GM12865 (cell line): ENCODE results near the gene GGTA1.

Source experiments
- DNase-seq: peaks from one replicate; pipeline ENCODE4 v3.0.0; 2010; ENCODE audit warnings: low read depth
- H3K4me3 ChIP-seq: 2 replicates; pipeline ENCODE4 v1.5.1; 2011; ENCODE audit warnings: mild to moderate bottlenecking, low read depth, low read length, control low read depth
- TF ChIP-seq, protein P1 (sequence below): IDR thresholded peaks from 2 replicates; pipeline ENCODE4 v1.5.1; 2011; ENCODE audit warnings: low read length, control low read depth, low read depth, inconsistent platforms; ENCODE audit not compliant: insufficient read depth; ENCODE audit errors: missing control alignments

GGTA1 gene

DNA sequence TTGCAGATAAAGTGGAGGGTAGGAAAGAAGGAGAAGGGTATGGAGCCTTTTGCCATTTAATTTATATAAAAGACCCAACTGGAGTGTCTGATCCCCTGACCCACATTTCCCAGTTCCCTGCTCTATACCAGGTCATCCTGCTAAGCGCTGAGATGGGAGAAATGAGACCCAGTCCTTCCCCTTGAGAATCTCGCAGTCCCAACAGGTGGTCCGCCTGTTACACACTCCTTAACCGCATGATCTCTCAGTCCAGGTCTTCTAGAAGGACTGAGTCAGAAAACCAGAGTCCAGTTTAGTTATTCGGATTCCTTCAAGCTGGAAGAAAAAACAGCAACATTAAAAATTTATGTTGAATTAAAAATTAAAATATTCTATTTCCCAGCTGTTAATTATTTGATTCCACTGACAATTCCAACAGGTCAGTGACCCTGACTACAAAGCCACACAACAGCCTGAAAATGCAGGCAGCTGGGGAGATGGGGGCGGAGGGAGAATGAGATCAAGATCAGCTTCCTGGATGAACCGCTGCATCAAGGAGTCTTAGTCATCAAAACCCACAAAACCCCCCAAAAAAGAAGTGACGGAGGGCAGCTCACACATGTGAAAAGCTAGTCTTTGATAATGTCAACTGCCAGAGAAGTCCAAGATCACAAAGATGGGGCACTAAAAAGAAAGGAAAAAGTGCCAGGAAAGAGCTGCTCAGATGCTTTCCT lies 44.0 kb downstream of the GGTA1 start:
- peak; percentile 28 for DNase-seq
- H3K4me3 ChIP-seq: no peak overlapping the region
- TF ChIP-seq, protein P1, sequence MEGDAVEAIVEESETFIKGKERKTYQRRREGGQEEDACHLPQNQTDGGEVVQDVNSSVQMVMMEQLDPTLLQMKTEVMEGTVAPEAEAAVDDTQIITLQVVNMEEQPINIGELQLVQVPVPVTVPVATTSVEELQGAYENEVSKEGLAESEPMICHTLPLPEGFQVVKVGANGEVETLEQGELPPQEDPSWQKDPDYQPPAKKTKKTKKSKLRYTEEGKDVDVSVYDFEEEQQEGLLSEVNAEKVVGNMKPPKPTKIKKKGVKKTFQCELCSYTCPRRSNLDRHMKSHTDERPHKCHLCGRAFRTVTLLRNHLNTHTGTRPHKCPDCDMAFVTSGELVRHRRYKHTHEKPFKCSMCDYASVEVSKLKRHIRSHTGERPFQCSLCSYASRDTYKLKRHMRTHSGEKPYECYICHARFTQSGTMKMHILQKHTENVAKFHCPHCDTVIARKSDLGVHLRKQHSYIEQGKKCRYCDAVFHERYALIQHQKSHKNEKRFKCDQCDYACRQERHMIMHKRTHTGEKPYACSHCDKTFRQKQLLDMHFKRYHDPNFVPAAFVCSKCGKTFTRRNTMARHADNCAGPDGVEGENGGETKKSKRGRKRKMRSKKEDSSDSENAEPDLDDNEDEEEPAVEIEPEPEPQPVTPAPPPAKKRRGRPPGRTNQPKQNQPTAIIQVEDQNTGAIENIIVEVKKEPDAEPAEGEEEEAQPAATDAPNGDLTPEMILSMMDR: no peak

DNA sequence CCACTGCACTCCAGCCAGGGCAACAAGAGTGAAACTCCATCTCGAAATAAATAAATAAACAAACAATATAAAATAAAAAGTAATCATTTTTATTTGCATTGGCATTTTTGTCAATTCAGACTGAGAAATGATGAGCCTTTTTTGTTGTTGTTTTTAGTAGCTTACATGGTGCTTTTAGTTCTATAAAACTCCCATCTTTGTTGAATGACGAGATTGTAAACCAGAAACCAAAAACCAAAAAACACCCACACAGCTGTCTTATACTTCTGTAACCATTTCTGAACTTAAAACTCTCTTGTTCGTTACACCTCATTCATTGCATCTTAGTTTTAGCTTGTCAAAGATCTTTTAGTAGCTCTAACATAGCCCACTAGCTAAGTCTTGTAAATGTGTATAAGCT lies 44.7 kb downstream of the GGTA1 start:
- no peak for DNase-seq
- TF ChIP-seq, protein P1: no peak
- H3K4me3 ChIP-seq: no peak overlapping the region

DNA sequence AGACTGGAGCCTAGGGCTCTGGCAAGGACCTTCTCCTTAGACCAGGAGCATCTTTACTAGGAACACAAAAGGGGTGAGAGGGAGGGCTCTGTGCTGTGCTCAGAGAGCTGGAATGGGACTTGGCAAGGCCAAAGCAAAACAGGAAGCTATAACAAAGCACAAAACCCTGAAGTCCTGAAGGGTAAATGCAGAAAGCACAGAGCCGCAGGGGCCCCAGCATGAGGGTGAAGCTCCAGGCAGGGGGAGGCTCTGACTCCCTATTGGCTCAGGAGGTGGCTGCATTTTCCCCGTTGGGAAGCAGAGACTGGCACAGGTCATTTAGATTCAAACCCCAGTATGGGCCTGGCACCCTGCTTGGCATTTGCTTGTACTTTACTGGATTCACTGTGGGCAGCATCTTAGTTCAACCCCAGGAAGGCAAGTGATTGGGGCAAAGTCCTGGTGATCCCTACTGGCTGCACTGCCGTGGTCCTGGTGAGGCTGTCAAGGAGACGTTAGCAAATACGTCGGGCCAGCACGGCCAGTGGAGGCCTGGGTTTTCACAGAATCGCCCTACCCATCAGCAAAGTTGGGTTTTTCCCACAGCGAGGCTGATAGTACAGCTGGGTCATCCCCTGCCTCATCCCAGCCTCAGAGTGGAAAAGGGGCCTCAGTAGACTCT lies 46.3 kb downstream of the GGTA1 start:
- DNase-seq: no peak
- TF ChIP-seq, protein P1: no peak
- no peak overlapping the region for H3K4me3 ChIP-seq

DNA sequence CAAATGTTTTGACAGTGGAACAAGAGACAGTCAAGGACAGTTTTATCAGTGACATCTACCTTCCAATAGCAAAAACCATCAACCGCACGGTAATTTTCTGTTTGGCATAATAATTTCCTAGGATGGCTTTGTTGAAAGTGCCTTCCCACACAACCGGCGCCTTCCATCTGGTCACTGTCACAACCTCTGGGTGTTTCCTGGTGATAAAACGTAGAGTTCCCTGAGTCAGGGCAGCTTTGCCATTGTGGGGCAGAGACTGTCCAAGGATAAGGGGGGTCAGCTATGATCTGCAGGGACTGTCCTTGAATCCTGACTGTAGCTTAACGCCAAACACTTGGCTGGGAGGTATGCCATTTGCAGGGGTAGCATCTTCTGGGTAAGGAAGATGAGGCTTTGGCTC lies 47.6 kb downstream of the GGTA1 start:
- no peak for DNase-seq
- no peak overlapping the region for H3K4me3 ChIP-seq
- TF ChIP-seq, protein P1: no peak

DNA sequence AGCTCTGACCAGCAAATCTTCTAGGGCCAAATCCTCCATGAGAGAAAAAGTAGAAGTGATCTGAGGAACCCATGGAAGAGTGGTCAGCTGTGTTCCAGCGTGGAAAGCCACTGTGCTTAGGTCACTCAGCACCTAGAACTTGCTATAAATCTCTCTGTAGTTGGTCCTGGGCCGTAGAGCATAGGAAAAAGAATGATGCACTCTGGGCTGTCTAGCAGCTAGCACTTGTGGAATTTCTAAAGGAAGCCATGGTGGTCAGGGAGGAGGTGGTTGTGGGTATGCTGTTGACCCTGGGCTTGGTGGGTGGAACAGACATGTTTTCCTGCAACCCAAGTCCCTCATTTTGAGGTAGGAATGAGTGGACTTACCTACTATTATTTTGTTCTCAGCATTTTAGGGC lies 48.1 kb downstream of the GGTA1 start:
- TF ChIP-seq, protein P1: no peak
- DNase-seq: no peak
- H3K4me3 ChIP-seq: no peak overlapping the region

DNA sequence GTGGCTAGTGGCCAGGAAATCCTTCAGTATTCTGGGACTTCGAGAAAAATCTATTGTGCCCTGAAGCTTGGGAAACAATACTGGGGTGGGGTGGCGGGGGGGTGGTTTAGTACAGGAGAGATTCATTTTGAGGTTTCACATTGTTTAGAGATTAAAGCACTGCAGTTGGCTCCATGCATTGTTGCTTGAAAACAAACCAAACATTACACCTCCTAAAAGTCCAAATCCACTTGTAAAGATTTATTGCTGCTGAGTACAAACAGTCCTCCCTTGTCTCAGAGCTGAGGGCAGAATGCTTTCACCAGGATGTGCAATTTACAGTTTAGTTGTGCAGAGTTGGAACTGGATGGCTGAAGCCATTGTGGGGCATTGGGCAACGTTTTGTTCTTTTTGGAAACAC lies 49.4 kb downstream of the GGTA1 start:
- TF ChIP-seq, protein P1: no peak

More for the DNA sequence above, 49.4 kb downstream of the GGTA1 start:
- H3K4me3 ChIP-seq: no peak overlapping the region
- no peak for DNase-seq
